ENCODE data around the gene KRTAP4-8. TPM values are rescaled to one million over a fixed set of nuclear protein-coding genes. Genes with fewer than 3 reads are reported as not detected.
"Not testable (repeated sequence)": the region's sequence is repeated elsewhere in the genome, so short reads cannot be mapped to it uniquely, and the experiment has no call there.

Gene KRTAP4-8
- total RNA-seq, 1 experiment from 2014 or later = not detected

- CTCF ChIA-PET = no interaction called here
- in situ Hi-C loops (cut with HindIII; ENCODE audit: low pct_unique_long_range_greater_than_20kb, low sequenced_read_pairs) (no loop called here), intact Hi-C loops (cut with micrococcal nuclease; ENCODE audit: unreplicated experiment) (no loop called here)
- Histone ChIP-seq H3K27me3 (ENCODE audit: control insufficient read depth, insufficient read depth, low read length) (no peaks in the 10 kb centered on the region), H3K4me1 (ENCODE audit: control insufficient read depth, insufficient read depth, low read length) (no peaks in the 10 kb centered on the region), H3K27ac (ENCODE audit: low read length) (no peak overlapping the region), H3K4me3 (ENCODE audit: low read depth in 2 of 2, low read length in 2 of 2) (no peak overlapping the region), H3K36me3 (ENCODE audit: control insufficient read depth, insufficient read depth, low read length) (no peaks in the 10 kb centered on the region), H3K9me3 (ENCODE audit: control insufficient read depth, insufficient read depth, low read depth, low read length) (no peaks in the 10 kb centered on the region)
- POLR2A ChIA-PET = interaction anchor here (0.7 kb wide), 1 partner anchor 42 kb away, joined by 3 read pairs; the partner anchor contains the start of gene KRTAP4-6
- no TSS peak for BruUV-seq (replicated peaks)
- no peak for ATAC-seq
- DNase-seq (ENCODE audit: low read depth, low spot score) = no peak
- TF ChIP-seq SIN3A (IDR thresholded peaks at IDR 0.05; ENCODE audit: borderline replicate concordance, insufficient read depth, low read depth, low read length) = no peak
- no peak for TF ChIP-seq TCF7L2 (IDR thresholded peaks at IDR 0.05; ENCODE audit: low read depth, low read length)
- TF ChIP-seq POLR2AphosphoS5 (IDR thresholded peaks at IDR 0.05; ENCODE audit: low read depth, low read length) = no peak
- no peak for TF ChIP-seq CTCF (IDR thresholded peaks at IDR 0.05)
- TF ChIP-seq REST (IDR thresholded peaks at IDR 0.05; ENCODE audit: insufficient read depth in 1 of 2, low read depth in 2 of 2, low read length in 1 of 2) = no peak
Observed at GRCh38 chr17:41098481-41098880, 539 bp upstream of the KRTAP4-8 start.

- Histone ChIP-seq H3K27ac (ENCODE audit: low read length) (no peak overlapping the region), H3K4me1 (ENCODE audit: control insufficient read depth, insufficient read depth, low read length) (no peaks in the 10 kb centered on the region), H3K9me3 (ENCODE audit: control insufficient read depth, insufficient read depth, low read depth, low read length) (no peaks in the 10 kb centered on the region), H3K4me3 (ENCODE audit: low read depth in 2 of 2, low read length in 2 of 2) (no peak overlapping the region), H3K36me3 (ENCODE audit: control insufficient read depth, insufficient read depth, low read length) (no peaks in the 10 kb centered on the region), H3K27me3 (ENCODE audit: control insufficient read depth, insufficient read depth, low read length) (no peaks in the 10 kb centered on the region)
- POLR2A ChIA-PET = no interaction called here
- DNase-seq (ENCODE audit: low read depth, low spot score) (no peak), ATAC-seq (no peak)
- in situ Hi-C loops (cut with HindIII; ENCODE audit: low pct_unique_long_range_greater_than_20kb, low sequenced_read_pairs) = no loop called here
- no TSS peak for BruUV-seq (replicated peaks)
- no peak for TF ChIP-seq CTCF (IDR thresholded peaks at IDR 0.05)
- TF ChIP-seq REST (IDR thresholded peaks at IDR 0.05; ENCODE audit: insufficient read depth in 1 of 2, low read depth in 2 of 2, low read length in 1 of 2) = no peak
- TF ChIP-seq SIN3A (IDR thresholded peaks at IDR 0.05; ENCODE audit: borderline replicate concordance, insufficient read depth, low read depth, low read length) = no peak
- intact Hi-C loops (cut with micrococcal nuclease; ENCODE audit: unreplicated experiment) = no loop called here
- CTCF ChIA-PET = no interaction called here
Observed at GRCh38 chr17:41096055-41096454, 1.9 kb downstream of the KRTAP4-8 start.

GRCh38 chr17:41088760-41089352, 9.1 kb downstream of the KRTAP4-8 start:
- CTCF ChIA-PET = interaction anchor here (0.7 kb wide), 1 partner anchor 59 kb away, joined by 4 read pairs; no protein-coding TSS in a partner anchor
- H3K27ac ChIP-seq (ENCODE audit: low read length); BruUV-seq (replicated peaks); H3K9me3 ChIP-seq (ENCODE audit: control insufficient read depth, insufficient read depth, low read depth, low read length); in situ Hi-C loops (cut with HindIII; ENCODE audit: low pct_unique_long_range_greater_than_20kb, low sequenced_read_pairs); DNase-seq (ENCODE audit: low read depth, low spot score); H3K27me3 ChIP-seq (ENCODE audit: control insufficient read depth, insufficient read depth, low read length); H3K36me3 ChIP-seq (ENCODE audit: control insufficient read depth, insufficient read depth, low read length); POLR2A ChIA-PET; ATAC-seq; H3K4me1 ChIP-seq (ENCODE audit: control insufficient read depth, insufficient read depth, low read length); intact Hi-C loops (cut with micrococcal nuclease; ENCODE audit: unreplicated experiment); H3K4me3 ChIP-seq (ENCODE audit: low read depth in 2 of 2, low read length in 2 of 2): not testable (repeated sequence)

Measured in Panc1 (cell line).